Activated naive CD4-positive, alpha-beta T cell treated with anti-CD3 and anti-CD28 coated beads, Interleukin-2, amount 50 U/mL, for 16 hours (primary cell): Measurements from ENCODE around the gene CMTM3.
"Not testable (repeated sequence)": the region's sequence is repeated elsewhere in the genome, so short reads cannot be mapped to it uniquely, and the experiment has no call there.

ENCODE experiments used
- DNase-seq: peaks from one replicate; pipeline ENCODE4 v3.0.0-alpha.2; 2020

The CMTM3 gene

GRCh38 chr16:66637806-66638205, 33.3 kb downstream of the CMTM3 start:
- DNase-seq, result no peak

GRCh38 chr16:66639091-66639885, 34.8 kb downstream of the CMTM3 start:
- DNase-seq, result no peak

DNA sequence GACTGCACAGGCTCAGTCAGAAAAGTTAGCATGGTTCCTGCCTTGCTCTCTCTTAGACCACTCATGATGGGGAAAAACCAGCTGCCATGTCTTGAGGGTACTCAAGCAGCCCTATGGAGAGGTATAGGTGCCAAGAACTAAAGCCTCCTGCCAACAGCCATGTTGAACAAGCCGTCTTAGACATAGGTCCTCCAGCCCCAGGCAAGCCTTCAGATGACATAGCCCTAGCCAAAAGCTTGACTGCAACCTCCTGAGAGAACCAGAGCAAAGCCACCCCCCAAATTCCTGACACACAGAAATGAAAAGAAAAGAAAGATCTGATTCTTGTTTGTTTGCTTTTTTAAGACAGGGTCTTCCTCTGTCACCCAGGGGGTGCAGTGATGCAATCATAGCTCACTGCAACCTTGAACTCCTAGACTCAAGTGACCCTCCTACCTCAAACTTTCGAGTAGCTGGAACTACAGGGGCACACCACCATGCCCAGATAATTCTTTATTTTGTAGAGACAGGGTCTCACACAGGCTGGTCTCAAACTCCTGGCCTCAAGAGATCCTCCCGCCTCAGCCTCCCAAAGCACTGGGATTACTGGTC, 36.3 kb downstream of the CMTM3 start:
- DNase-seq, result no peak

GRCh38 chr16:66641387-66641786, 36.9 kb downstream of the CMTM3 start:
- DNase-seq, result no peak

DNA sequence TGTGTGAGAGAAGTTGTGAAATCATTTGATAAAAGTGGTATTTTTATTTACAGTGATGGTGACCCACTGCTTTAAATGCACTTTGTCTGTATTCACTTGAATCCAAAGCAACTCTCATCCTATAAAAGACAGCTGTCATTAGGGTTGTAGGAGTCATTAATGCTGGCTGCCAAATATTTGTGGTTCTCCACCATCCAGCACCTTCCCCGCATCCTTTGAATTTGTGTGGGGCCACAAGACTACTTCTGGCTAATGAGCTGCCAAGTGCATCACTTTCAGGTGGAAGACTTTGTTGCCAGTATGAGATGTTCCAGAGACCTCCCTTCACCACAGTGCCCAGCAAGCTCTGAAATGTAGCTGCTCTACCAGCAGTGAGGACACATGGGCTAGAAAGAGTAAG, 43.4 kb downstream of the CMTM3 start:
- DNase-seq, result no peak

DNA sequence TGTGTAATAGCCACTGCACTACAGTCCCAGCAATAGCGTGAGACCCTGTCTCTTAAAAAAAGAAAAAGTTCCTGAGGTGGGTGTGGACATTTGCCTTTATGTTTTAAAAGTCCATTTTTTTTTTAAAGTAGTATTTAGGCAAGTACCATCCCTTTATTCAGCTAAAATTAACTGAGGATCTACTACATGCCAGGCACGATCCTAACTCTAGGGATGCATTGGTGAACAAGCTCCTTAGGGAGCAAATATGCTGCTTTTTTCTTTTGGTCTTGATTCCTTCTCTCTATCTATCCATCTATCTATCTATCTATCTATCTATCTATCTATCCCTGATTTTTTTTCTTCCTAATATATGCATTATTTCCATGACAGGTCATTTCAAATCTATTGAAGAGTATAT, 44.7 kb downstream of the CMTM3 start:
- no peak for DNase-seq

DNA sequence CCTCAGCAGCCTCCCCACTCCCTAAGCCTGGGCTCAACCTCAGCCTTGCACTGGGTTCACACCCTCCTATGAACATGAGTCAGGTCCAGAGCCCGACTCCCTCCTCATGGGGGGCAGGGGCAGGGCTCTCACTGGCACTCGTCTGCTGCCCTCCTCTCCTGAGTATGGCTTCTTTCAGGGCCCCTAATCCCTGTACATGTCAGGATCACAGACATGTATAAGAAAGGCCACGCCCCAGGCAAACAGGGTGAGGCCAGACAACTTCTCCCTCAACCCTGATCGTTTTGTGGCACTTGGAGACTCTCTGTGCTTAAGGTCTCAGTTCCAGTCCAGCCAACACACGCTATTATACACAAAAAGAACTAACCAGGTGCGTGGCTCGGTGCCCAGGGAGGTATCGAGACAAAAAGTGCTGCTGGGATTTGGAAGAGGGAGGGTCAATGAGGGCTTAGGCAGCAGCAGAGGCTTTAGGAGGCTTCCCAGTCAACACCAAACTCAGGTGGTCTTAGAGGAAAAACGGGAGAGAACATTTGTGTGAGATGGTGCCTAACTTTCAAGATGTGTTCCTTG, 45.2 kb downstream of the CMTM3 start:
- DNase-seq, result no peak

DNA sequence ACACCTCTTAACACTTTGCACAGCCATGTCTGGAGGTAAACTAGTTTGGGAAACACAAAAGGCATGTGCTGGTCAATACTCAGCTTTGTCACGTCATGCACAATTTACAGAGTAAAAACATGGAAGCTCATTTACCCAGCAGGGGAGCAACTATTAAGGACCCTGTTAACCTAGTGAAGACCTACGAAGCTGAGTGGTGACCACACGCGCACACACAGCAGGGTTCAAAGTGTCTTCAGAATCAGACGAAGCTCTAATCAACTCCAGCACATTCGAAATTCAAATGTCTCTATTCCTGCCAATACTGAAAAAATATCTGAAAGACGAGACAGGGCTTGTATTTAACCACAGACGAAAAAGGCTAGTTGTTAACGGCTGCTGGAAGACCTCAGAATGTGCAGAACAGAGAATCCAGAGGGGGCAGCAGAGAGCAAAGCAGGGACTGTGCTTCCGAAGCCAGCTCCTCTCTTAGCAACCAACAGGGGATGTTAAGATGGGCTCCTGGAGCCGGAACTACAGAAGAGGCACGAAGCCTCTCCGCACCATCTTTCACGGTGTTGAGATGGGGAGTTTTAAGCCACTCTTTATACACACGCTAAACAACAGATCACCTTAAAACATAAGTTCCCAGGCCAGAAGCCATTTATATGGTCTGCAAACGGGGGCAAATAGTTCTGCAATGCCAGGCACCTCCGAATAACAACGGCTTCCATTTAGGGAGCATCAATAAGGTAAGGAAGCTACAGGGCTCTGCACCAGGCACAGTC, 46.4 kb downstream of the CMTM3 start:
- peak; percentile 79 for DNase-seq

- DNase-seq, result no peak
Measured at GRCh38 chr16:66651474-66651765, 46.9 kb downstream of the CMTM3 start.

DNA sequence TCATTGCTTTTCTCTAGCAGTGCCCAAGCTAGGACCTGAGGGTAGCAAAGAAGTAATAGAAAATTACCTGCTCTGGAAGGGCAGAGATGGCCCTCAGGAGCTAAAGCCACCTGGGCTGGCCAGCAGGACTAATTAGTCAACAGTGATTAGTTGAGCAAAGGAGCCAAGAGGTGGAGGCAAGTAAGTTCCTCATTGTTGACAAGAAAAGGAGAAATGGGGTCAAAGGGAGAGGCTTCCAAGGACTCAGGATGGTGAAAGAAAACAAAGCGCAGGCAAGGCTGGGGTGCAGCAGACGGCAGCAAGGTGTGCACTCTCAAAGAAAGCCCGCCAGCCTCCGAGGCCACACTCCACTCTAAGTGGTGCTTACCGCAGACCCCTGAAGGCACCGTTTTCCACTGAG, 47.5 kb downstream of the CMTM3 start:
- DNase-seq, result no peak

- no peak for DNase-seq
Measured at GRCh38 chr16:66652661-66653360, 48.3 kb downstream of the CMTM3 start.

DNA sequence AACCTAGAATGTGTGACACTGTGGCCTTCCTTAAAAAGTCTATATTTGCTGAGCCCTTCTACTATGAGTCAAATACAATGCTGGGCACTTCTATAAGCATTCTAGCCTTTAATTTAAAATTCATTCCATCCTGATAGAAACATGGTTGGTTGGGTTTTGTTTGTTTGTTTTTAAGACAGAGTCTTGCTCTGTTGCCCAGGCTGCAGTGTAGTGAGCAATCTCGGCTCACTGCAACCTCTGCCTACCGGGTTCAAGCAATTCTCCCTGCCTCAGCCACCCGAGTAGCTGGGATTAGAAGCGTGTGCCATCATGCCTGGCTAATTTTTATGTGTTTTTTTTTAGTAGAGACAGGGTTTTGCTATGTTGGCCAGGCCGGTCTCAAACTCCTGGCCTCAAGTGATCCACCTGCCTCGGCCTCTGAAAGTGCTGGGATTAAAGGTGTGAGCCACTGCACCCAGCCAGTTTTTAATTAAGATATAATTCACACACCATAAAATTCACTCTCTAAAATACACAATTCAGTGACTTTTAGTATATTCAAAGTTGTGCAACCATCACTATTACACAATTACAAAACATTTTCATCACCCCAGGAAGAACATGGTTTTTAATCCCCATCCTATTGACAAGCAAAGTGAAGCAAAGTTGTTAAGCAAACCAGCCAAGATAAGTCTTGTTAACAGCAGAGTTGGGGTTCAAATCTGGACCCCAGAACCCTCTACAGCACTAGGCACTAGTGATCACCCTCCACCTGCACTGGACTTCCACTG, 49.3 kb downstream of the CMTM3 start:
- no peak for DNase-seq

GRCh38 chr16:66656547-66656946, 52.0 kb downstream of the CMTM3 start:
- no peak for DNase-seq

- DNase-seq, result no peak
Measured at GRCh38 chr16:66658143-66658859, 53.8 kb downstream of the CMTM3 start.

DNA sequence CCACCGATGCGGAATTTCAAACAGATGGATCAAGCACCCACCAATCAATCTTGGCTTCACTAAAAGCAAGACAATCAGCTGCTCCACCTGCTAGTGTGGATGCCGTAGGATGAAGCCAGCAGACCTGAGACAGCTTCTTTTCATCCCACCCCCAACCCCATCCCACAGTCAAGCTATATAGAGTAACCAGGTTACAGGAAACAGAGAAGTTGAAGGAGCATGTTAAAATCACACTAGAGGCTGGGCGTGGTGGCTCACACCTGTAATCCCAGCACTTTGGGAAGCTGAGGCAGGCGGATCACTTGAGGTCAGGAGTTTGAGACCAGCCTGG, 54.3 kb downstream of the CMTM3 start:
- no peak for DNase-seq

DNA sequence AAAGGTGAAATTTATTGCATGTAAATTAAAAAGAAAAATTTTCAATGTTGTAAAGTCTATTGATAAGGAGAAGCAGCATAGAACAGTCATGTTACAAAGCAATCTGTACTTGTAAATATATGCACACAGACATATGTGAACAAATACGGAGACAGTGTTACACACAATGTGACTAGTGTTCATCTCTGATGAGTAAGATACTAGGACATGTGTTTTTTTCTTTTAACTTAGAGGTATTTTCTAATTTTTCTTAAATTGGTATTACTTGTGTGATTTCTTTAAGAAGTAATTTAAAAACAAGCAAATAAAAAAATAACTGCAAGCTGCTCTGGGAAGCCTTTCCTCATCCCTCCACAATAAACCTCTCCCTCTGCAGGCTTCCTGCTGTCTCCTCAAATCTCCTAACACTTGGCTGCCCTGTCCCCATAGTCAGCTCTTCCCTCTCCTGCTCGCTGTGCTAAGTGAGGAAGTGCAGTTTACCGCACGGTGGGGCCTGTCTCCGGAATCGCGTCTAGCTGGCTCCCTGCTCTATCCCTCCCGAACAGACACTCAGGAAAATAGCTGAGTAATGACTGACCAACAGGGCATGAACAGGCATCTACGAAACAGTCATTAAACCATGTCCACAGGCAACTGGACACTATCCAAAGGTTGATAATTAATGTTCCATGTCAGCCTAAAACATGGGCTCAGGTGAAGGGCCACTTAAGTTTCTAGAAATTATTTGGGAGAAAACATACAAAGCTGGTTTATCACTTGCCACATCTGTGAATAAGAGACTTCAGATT, 56.1 kb downstream of the CMTM3 start:
- DNase-seq, result no peak

- DNase-seq, result no peak
Measured at GRCh38 chr16:66661210-66661560, 56.7 kb downstream of the CMTM3 start.

GRCh38 chr16:66661671-66662346, 57.3 kb downstream of the CMTM3 start:
- DNase-seq, result not testable (repeated sequence)

DNA sequence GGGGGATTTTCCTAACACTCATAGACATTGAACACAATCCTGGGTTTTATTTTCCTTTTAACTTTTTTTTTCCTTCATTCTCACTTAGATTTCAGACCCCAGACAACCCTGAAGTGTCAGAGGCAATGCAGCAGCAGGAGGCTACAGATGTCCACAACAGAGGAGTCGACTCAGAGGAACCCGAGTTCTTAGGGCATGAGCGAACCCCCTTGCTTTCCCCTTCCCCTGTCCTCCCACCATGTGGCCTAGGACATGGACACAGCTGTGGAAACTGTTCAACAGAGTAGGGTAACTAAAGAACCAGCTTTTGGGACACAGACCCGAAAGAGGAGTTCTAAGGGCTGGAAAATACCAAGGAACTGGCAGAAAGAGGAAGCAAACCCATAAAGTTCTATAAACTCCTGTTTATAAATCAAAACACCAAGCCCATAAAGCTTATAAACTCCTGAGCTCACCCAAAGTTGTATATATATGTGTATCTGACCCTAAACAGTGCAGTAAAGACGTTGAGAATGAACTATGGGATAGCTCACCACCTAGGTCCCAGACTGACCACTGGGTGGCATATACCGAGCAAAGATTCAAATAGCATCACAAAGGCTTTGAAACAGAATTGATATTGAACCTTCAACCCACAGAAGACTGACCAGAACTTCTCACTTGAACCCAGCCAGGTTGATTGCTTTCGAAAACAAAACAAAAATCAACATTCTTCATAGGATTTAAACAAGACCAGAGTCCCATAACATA, 58.1 kb downstream of the CMTM3 start:
- DNase-seq, result no peak
